Stimulated activated CD8-positive, alpha-beta memory T cell treated with anti-CD3 and anti-CD28 coated beads, Interleukin-7, amount 100 ng/mL, for 48 hours (primary cell): Measurements from ENCODE around the gene ZSWIM3.
A peak's percentile ranks its signal among the peaks of the same experiment; 100 is the strongest.
"Not testable (repeated sequence)": the region's sequence is repeated elsewhere in the genome, so short reads cannot be mapped to it uniquely, and the experiment has no call there.

Source experiments
- DNase-seq, 2 donors: peaks; one replicate each; pipeline ENCODE4 v3.0.0-alpha.2; 2020; ENCODE audit warnings: low read depth in 1 of 2; ENCODE audit errors: extremely low read depth in 1 of 2

Gene ZSWIM3

GRCh38 chr20:45857114-45857881, at the start of gene ZSWIM3, which contains the start of gene ACOT8:
Gene ZSWIM3 (plus strand): TSS chr20:45857614. CDS start chr20:45857826, 212 bp downstream.
Gene ACOT8 (minus strand): TSS chr20:45857392. CDS start chr20:45857315, 77 bp downstream.
- DNase-seq, result peak; percentile 75 to 93

DNA sequence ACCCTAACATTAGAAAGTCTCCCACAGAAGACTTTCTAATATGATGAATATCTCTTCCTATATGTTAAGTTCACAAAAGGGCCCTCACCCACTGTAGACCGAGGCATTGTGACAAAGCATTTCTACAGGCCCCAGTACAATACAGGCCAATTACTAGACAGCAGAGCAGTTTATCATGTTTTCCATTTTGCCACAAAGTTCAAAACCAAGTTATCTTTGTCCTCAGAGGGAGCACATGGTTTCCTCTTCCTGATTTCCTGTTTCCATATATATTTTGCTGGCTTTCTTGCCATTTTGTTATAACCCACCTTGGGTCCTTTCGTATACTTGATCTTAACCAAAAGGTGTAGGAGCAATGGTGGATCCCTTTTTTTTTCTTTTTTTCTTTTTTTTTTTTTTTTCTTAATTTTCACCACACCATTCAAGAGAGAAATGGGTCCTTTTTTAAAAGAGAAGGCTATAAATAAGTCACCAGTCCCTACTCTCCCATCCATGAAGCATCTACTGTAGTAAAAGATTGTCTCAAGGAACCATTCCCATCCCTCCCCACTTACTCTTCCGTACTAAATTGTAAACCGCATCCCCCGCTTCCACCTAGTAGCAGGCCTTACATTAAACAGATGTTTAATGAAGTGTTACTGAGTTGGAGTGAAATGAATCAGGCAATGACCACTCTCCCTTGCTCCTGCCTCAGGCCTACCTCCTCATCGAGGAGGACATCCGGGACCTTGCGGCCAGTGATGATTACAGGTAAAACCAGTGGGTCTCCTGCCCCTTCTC, 47.0 kb upstream of the ZSWIM3 start:
- no peak for DNase-seq

DNA sequence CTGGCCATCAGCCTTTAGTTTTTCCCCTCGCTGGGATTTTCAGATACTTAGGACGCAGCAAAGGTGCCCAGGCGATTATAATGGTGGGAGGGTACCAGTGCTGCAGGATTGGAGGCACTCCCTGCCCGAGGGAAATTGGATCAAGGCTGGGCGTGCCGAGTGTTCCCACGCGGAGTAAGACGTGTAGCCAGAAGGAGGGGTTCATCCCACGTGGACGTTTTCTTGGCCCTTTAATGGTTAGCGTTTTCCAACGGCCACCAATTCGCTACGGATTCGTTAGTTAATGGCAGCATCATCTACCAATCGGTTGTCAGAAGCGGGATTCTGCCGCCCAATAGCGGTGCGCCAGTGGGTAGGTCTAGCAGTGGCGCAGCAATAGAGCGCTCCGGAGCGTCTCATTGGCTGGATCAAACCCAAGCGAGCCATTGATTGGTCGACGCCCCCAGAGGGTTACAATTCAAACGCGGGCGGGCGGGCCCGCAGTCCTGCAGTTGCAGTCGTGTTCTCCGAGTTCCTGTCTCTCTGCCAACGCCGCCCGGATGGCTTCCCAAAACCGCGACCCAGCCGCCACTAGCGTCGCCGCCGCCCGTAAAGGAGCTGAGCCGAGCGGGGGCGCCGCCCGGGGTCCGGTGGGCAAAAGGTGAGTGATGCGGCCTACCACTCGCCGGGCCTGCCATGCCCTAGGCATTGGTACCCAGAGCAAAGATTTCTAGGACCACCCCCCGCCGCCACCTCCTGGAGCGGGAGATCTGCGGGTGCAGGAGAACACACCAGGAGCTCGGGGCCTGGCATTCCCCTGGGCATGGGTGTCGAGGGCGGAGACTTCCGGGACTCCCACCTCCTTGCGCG, 45.0 kb upstream of the ZSWIM3 start, which contains the start of gene UBE2C:
Gene UBE2C (plus strand): TSS at position 488 of the 849 bp plus-strand sequence. CDS start 52 bp downstream, at position 540.
- DNase-seq, result peak; percentile 87 to 94

DNA sequence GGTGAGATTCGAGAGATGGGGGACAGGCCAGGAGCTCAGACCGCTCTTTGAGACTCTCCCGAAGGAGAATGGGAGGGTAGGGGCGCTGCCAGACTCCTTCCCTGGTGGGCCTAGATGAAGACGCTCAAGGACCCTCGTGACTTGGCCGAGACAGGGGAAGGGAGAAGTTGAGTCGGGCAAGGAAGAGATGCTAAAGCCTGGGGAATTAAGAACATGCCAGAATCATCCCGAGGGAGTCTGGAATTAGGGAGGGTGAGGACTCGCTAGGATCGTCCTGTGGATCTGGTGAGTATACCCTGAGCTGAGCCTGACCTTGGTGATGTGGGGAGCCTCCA, 44.4 kb upstream of the ZSWIM3 start:
- DNase-seq, result no peak

DNA sequence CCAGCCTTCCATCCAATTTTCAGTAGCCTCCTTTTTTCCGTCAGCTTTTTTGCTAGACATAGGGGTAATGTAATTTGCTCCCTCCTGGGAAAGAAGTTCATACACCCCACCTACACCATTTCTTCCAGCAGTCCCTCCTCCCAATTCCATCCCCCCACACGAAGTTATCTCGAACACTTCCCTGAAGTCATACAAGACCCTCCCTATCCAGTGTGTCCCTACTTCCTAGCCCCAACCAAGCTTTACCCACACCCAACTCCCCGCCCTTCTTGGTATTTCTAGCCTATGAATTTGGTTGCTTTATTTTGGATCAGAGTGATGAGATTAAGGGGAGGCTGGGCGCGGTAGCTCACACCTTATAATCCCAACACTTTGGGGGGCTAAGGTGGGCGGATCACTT, 43.9 kb upstream of the ZSWIM3 start:
- no peak for DNase-seq

DNA sequence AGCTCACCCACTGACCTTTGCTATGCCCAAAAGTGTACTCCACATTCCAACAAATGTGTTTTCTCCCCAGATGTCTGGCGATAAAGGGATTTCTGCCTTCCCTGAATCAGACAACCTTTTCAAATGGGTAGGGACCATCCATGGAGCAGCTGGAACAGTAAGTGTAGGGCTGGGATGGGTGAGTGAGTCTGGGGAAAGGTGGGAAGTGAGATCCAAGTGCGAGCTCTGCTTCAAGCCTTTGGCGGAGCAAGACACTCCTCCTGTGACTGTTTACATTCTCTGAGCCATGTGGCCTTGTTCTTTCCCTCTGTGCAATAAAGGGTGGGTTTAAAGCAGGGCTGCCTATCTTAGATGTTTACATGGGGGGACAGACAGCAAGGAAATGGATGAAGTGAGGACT, 43.1 kb upstream of the ZSWIM3 start:
- DNase-seq, result no peak

- no peak for DNase-seq
Observed at GRCh38 chr20:45816951-45817350, 40.5 kb upstream of the ZSWIM3 start.

DNA sequence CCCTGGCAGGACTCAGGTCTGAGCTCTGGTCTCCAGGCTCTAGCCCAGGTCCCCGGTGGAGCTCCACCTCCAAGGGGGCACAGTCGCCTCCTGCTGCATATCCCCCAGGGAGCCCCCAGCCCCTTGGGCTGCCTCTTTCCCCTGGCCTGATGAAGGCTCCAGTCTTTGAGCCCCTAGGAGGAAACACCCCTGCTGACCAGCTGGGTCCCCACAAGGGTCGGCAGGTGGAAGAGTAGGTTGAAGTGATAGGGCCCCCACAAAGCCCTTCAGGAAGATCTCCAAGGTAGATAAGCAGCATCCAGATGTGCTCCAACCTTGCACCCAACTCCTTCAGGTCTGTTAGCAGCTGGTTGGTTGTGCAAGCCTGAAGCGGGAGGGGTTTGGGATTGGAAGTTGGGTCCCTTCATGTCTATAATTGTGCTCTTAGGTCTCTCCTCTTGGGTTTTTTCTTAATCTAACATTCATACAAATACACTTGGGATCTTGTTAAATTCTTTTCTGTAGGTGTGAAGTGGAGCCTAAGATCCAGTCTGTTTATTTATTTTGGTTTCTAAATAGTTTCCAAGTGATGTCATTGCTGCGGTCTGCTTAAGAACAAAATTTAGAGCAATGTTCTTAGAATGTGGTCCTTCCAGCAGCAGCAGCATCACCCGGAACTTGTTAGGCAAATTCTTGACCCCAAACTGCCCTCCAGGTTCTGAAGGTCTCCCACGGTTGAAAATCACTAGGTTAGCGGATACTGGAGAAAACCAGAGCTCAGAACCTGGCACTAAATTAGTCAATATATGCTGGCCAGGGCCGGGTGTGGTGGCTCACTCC, 39.8 kb upstream of the ZSWIM3 start:
- DNase-seq, result no peak

- no peak for DNase-seq
Observed at GRCh38 chr20:45818239-45818638, 39.2 kb upstream of the ZSWIM3 start.

DNA sequence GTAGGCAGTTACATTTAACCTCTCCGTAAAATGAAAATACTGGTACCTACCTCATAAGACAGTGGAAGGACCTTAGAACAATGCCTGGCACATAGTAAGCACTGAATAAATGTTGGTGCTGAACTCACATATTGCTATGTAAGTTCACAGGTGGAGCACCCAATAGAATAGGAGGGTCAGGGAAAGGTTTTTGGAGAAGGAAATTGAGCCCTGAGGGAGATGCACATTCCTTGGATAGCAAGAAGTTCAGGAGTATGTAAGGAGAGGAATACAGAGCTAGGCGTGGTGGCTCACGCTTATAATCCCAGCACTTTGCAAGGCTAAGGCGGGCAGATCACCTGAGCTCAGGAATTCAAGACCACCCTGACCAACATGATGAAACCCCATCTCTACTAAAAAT, 37.9 kb upstream of the ZSWIM3 start:
- DNase-seq, result no peak

DNA sequence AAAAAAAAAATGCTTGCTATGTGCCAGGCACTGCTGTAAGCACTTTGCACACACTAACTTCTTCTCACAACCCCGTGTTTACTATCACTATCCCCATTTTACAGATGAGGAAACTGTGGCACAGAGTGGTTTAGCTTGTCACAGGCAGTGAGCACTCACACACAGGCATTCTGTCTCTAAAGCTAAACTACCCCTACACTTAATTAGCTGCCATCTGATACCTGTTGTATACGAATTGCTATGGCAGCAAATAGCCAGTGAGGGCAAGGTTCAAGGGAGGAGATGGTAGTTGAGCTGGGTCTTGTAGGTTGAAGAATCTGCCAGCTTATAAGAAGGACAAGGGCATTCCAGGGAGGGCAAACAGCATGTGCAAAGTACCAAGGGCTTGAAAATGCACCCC, 35.5 kb upstream of the ZSWIM3 start:
- DNase-seq, result no peak

- DNase-seq, result no peak
Observed at GRCh38 chr20:45822857-45823256, 34.6 kb upstream of the ZSWIM3 start.

- DNase-seq, result peak in 1 of 2 donors; percentile 16
Observed at GRCh38 chr20:45823949-45824835, 33.2 kb upstream of the ZSWIM3 start.

- no peak for DNase-seq
Observed at GRCh38 chr20:45826381-45827019, 30.9 kb upstream of the ZSWIM3 start.

- no peak for DNase-seq
Observed at GRCh38 chr20:45827030-45827652, 30.3 kb upstream of the ZSWIM3 start, which contains the start of gene TNNC2. Gene TNNC2 (minus strand): TSS chr20:45827312. CDS start chr20:45827248, 64 bp downstream.

DNA sequence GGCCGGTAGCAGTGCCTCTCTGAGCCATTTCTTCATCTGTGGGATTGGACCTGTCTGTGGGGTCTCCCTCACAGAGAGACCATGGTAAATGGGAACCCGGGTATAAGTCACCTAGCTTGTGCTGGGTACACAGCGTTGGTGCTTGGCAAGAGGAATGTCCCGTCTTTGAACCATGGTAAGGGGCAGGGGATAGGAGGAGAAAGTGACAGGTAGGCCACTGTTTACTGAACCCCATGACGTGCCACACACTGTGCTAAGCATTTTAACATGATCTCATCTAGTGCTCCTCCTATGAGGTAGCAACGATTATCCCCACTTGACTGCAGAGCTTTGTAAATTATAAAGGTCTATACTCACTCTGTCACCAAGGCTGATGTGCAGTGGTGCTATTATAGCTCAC, 29.7 kb upstream of the ZSWIM3 start:
- no peak for DNase-seq

GRCh38 chr20:45828589-45828988, 28.8 kb upstream of the ZSWIM3 start:
- DNase-seq, result no peak

DNA sequence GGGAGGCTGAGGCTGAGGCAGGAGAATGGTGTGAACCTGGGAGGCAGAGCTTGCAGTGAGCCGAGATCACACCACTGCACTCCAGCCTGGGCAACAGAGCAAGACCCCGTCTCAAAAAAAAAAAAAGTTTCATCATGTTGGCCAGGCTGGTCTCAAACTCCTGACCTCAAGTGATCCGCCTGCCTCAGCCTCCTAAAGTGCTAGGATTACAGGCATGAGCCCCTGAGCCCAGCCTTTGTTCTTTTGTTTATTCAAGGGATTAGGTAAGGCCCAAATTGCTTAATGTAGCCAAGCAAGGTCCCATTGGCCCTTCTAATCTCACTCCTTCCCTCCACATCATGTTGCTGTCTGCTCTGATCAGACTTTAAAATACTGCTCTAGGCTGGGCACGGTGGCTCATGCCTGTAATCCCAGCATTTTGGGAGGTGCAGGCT, 27.7 kb upstream of the ZSWIM3 start:
- DNase-seq, result not testable (repeated sequence)
